Type B pancreatic cell (in vitro differentiated cells): ENCODE data around the gene NEDD8. TPM values are rescaled to one million over a fixed set of nuclear protein-coding genes. Genes with fewer than 3 reads are reported as not detected.

ENCODE experiments used
- DNase-seq: peaks from one replicate; pipeline ENCODE4 v3.0.0; 2021; ENCODE audit warnings: mixed read lengths; ENCODE audit not compliant: unreplicated experiment; ENCODE audit errors: extremely low spot score
- H3K27ac Mint-ChIP-seq: 2 replicates; pipeline ENCODE4 v1.8.0; 2021; ENCODE audit warnings: mild to moderate bottlenecking, mixed read lengths
- H3K27me3 Mint-ChIP-seq: 2 replicates; pipeline ENCODE4 v1.8.0; 2021; ENCODE audit warnings: mixed read lengths
- H3K36me3 Mint-ChIP-seq: 2 replicates; pipeline ENCODE4 v1.8.0; 2021; ENCODE audit warnings: mixed read lengths
- H3K4me1 Mint-ChIP-seq: one replicate; pipeline ENCODE4 v1.8.0; 2021; ENCODE audit warnings: mixed read lengths; ENCODE audit not compliant: unreplicated experiment
- H3K4me3 Mint-ChIP-seq: 2 replicates; pipeline ENCODE4 v1.8.0; 2021; ENCODE audit warnings: mild to moderate bottlenecking, mixed read lengths
- H3K9me3 Mint-ChIP-seq: 2 replicates; pipeline ENCODE4 v1.8.0; 2021; ENCODE audit warnings: mixed read lengths
- long read RNA-seq: library from polyadenylated mRNA; unstranded; transcript quantifications from one replicate; pipeline ENCODE4 v2.0.0, GENCODE V29; 2020
- total RNA-seq: library from RNA; stranded (reverse); gene quantifications from 2 replicates; pipeline ENCODE4 v1.2.1, GENCODE V29; 2021; ENCODE audit warnings: low replicate concordance
- TF ChIP-seq, protein P1 (sequence below): fragments of 200-600 bp; sonication (generic); conservative IDR thresholded peaks from 2 replicates; pipeline ENCODE4 v1.5.0; 2021; ENCODE audit warnings: antibody characterized with exemption, mild to moderate bottlenecking

NEDD8 gene
- total RNA-seq = 158 and 161 TPM in 2 replicates
- long read RNA-seq, transcript NEDD8-201 (4 exons, 708 nt) = major isoform, 65 of 72 reads
- long read RNA-seq, partial matches to known transcripts = 0 of 72 reads
- long read RNA-seq, other reads (novel, unspliced or antisense) = 0 of 72 reads

DNA sequence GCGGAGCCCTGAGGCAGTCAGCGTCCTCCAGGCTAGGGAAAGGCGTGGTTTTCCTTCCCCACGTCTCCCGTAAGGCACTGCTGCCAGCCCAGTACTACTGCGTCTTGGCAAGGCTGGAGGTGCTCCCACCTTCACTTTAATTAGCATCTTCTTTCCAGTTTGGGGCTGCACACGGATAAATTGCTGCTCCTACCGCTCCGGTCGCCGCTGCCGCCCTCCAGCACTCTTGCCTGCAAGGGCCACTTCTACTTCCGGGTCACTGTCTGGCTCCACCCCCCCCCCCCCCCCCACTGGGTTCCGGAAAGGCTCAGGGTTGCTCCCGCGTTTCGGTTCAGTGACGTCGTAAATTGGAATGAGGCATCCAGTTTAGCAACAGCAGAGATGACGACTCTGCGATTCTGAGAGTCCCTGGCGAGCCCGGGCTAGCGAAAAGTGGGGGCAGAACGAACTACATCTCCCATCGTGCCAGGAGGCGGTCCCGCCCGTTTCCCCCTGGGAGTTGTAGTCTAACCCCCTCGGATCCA lies at the start of gene NEDD8:
Gene NEDD8 (minus strand): TSS at position 247 of the 524 bp plus-strand sequence. CDS start 100 bp downstream, at position 147.
- peak; percentile 85 for DNase-seq
- Mint-ChIP-seq H3K27ac (peak within 1 kb of the TSS; percentile 97), H3K9me3 (no peaks in the 10 kb centered on the region), H3K36me3 (peaks cover 18% of the 10 kb centered on the region), H3K4me1 (peaks cover 27% of the 10 kb centered on the region), H3K27me3 (no peaks in the 10 kb centered on the region), H3K4me3 (peak within 1 kb of the TSS; percentile 98)
- TF ChIP-seq, protein P1, sequence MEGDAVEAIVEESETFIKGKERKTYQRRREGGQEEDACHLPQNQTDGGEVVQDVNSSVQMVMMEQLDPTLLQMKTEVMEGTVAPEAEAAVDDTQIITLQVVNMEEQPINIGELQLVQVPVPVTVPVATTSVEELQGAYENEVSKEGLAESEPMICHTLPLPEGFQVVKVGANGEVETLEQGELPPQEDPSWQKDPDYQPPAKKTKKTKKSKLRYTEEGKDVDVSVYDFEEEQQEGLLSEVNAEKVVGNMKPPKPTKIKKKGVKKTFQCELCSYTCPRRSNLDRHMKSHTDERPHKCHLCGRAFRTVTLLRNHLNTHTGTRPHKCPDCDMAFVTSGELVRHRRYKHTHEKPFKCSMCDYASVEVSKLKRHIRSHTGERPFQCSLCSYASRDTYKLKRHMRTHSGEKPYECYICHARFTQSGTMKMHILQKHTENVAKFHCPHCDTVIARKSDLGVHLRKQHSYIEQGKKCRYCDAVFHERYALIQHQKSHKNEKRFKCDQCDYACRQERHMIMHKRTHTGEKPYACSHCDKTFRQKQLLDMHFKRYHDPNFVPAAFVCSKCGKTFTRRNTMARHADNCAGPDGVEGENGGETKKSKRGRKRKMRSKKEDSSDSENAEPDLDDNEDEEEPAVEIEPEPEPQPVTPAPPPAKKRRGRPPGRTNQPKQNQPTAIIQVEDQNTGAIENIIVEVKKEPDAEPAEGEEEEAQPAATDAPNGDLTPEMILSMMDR = no peak

DNA sequence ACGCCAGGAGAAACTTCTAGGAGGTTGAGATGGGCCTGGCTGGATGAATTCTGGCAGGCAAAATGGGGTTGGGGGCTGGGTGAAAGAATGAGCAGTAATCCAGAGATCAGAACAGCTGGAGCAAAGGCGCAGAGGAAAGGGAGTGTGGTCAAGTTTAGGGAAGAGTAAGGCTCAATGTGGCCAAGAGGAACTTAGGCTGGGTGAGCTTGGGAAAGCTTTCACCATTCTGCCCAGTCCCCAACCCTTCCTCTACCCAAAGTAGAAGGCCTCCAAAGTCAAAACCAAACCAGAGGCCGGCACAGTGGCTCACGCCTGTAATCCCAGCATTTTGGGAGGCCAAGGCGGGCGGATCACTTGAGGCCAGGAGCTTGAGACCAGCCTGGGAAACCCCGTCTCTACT lies 49.5 kb upstream of the NEDD8 start:
- peaks cover 5% of the 10 kb centered on the region for H3K36me3 Mint-ChIP-seq
- DNase-seq = no peak
- peaks cover 9% of the 10 kb centered on the region for H3K4me1 Mint-ChIP-seq
- TF ChIP-seq, protein P1 = no peak
- H3K27ac Mint-ChIP-seq = peak overlapping the region; percentile 31
- H3K9me3 Mint-ChIP-seq = no peaks in the 10 kb centered on the region
- H3K27me3 Mint-ChIP-seq = no peaks in the 10 kb centered on the region
- H3K4me3 Mint-ChIP-seq = no peak overlapping the region

DNA sequence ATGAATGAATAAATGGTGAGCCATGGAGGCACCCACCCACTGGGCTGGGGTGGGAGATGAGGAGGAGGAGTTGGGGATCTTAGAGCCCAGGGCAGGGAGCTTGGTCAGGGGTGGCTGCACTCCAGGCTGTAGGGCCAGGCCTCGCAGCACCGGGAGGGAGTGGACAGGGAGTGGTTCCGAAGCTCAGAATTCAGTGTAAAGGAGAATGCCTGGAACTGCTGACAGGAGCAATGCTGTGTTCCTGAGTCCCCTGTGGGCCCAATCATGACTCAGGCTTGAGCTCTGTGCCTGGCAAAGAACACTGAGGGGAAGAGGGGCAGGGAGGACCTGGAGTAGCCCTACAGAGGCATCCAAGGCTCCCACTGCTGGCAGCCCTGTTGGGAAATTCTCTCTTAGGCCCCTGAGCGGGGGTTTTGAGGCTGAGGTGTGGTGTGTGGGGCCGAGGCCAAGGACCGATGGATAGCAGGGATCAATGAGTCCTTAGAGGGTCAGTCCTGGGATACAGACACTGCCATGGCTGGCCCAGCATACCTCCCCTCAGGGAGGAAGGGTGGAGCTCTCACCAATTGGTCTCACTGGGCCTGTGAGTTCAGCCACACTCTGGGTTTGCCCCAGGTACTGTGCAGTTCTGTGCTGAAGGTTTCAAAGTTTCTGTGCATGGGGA lies 48.8 kb upstream of the NEDD8 start:
- Mint-ChIP-seq H3K9me3 (no peaks in the 10 kb centered on the region), H3K27me3 (no peaks in the 10 kb centered on the region), H3K27ac (peak overlapping the region; percentile 31), H3K4me1 (peaks cover 9% of the 10 kb centered on the region), H3K4me3 (no peak overlapping the region), H3K36me3 (peaks cover 5% of the 10 kb centered on the region)
- TF ChIP-seq, protein P1 = no peak
- DNase-seq = no peak

DNA sequence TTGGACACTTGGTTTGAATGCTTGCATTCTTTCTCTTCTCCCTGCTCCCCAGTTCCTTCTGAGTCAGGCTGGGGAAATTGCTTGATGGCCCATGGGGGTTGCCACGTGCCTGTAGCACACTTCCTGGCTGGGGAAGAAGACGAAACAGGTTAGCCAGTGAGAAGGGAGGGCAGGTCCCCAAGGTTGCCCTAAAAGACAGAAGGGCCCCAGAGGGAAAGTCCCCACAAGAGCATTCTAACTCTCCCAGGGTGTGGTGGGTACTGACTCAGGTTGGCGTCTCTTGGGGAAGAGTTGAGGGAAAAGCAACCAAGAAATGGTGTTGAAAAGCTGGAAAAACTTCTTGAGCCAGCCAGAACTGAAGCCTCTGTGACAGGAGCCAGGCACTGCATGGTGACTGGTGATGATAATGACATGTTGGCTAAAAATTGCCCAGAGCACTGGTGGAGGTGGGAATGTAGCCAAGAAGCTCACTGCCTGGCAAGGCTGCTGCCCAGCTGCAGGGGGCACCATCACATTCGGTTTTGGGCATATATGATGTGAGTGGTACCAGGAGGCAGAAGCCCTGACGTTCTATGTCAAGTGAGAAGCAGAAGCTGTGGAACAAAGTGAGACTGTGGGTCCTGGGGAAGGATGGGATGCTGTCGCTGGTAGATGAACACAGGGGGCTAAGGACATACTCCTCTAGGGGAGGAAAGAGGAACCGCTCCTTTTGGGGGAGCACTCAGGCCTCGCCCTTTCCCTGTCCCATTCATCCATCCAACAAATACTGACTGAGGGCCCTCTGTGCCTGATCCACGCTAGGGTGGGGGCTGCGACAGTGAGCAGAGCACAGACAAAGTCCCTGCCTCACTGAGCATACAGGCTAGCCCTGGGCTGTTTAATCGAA lies 47.4 kb upstream of the NEDD8 start:
- Mint-ChIP-seq H3K36me3 (peaks cover 5% of the 10 kb centered on the region), H3K4me3 (no peak overlapping the region), H3K4me1 (peaks cover 4% of the 10 kb centered on the region), H3K9me3 (no peaks in the 10 kb centered on the region), H3K27me3 (no peaks in the 10 kb centered on the region), H3K27ac (peak overlapping the region; percentile 72)
- TF ChIP-seq, protein P1 = no peak
- no peak for DNase-seq

DNA sequence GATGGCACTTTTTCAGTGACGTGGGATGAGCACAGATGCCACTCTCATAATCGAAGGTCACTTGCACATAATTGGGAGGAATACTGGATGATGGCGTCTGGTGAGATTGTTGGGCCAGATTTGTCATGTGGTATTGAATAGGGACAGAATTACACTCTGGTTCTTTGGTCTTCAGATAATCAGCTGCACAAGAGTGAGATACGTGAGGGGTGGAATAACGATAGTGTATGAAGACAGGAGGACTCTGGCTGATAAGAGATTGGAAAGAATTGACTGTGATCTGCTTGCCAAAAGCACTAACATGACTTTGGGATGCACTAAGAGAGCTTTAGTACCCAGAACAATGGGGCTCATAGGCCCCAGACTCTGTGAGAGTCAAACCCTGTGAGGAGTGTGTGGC lies 46.3 kb upstream of the NEDD8 start:
- TF ChIP-seq, protein P1 = no peak

More for the DNA sequence above, 46.3 kb upstream of the NEDD8 start:
- no peaks in the 10 kb centered on the region for H3K27me3 Mint-ChIP-seq
- H3K27ac Mint-ChIP-seq = no peak overlapping the region
- no peaks in the 10 kb centered on the region for H3K9me3 Mint-ChIP-seq
- H3K4me3 Mint-ChIP-seq = no peak overlapping the region
- peaks cover 5% of the 10 kb centered on the region for H3K36me3 Mint-ChIP-seq
- peaks cover 4% of the 10 kb centered on the region for H3K4me1 Mint-ChIP-seq
- no peak for DNase-seq
